Panc1 (cell line): Measurements from ENCODE around the gene TMEM164. TPM values are rescaled to one million over a fixed set of nuclear protein-coding genes. Genes with fewer than 3 reads are reported as not detected.

Experiments
- ATAC-seq: fragments of 200-7000 bp; cut with Tn5 transposase; 2 replicates; pipeline ENCODE4 v1.9.1; 2020; ENCODE audit warnings: mild to moderate bottlenecking, moderate library complexity
- BruUV-seq: library from RNA; stranded (reverse); fragments of 400-500 nt; replicated peaks from 2 replicates; lab custom pipeline; 2021; lab: Mats Ljungman, UMichigan
- CTCF ChIA-PET: fragments of 300-600 bp; sonication (Branson Sonifier 250); formaldehyde crosslinking; loops from one replicate; lab custom pipeline; 2022; ENCODE audit warnings: antibody characterized with exemption; lab: Charles Lee
- POLR2A ChIA-PET: fragments of 300-600 bp; sonication (Branson Sonifier 250); formaldehyde crosslinking; loops from one replicate; lab custom pipeline; 2022; ENCODE audit warnings: antibody characterized with exemption; lab: Charles Lee
- DNase-seq: peaks from one replicate; pipeline ENCODE4 v3.0.0-alpha.2; 2010; ENCODE audit warnings: low read depth, low spot score
- H3K27ac ChIP-seq: 2 replicates; pipeline ENCODE4 v1.5.1; 2011; ENCODE audit warnings: mild to moderate bottlenecking, low read length, inconsistent platforms
- H3K27me3 ChIP-seq: fragments of 200-500 bp; sonication (Bioruptor generic); 2 replicates; pipeline ENCODE4 v1.6.0; 2014; ENCODE audit warnings: low read length, inconsistent platforms; ENCODE audit not compliant: control insufficient read depth, insufficient read depth
- H3K36me3 ChIP-seq: fragments of 200-500 bp; sonication (Bioruptor generic); 2 replicates; pipeline ENCODE4 v1.5.1; 2014; ENCODE audit warnings: inconsistent platforms, mild to moderate bottlenecking, low read length, moderate library complexity; ENCODE audit not compliant: control insufficient read depth, insufficient read depth
- H3K4me1 ChIP-seq: 2 replicates; pipeline ENCODE4 v1.5.1; 2011; ENCODE audit warnings: inconsistent platforms, mild to moderate bottlenecking, low read length, moderate library complexity; ENCODE audit not compliant: control insufficient read depth, insufficient read depth
- H3K4me3 ChIP-seq, 2 experiments: 2 replicates each; pipeline ENCODE4 v1.5.1; 2011 to 2012; ENCODE audit warnings: low read depth in 2 of 2, low read length in 2 of 2, mild to moderate bottlenecking in 2 of 2, inconsistent platforms in 1 of 2, moderate library complexity in 1 of 2
- H3K9me3 ChIP-seq: fragments of 200-500 bp; sonication (Bioruptor generic); 2 replicates; pipeline ENCODE4 v1.5.1; 2014; ENCODE audit warnings: low read depth, mild to moderate bottlenecking, inconsistent platforms, low read length, moderate library complexity; ENCODE audit not compliant: control insufficient read depth, insufficient read depth
- CTCF ChIP-seq: fragments of 450-650 bp; IDR thresholded peaks from 2 replicates; pipeline ENCODE4 v1.5.1; 2017; ENCODE audit warnings: mild to moderate bottlenecking
- POLR2AphosphoS5 ChIP-seq: IDR thresholded peaks from 2 replicates; pipeline ENCODE4 v1.6.1; 2012; ENCODE audit warnings: mild to moderate bottlenecking, low read depth, low read length, moderate library complexity
- REST ChIP-seq, 2 experiments: IDR thresholded peaks; 2 replicates each; pipeline ENCODE4 v1.6.1; 2011 to 2012; ENCODE audit warnings: low read depth in 2 of 2, control low read depth in 1 of 2, low read length in 1 of 2, mild to moderate bottlenecking in 1 of 2, moderate library complexity in 1 of 2; ENCODE audit not compliant: insufficient read depth in 1 of 2
- SIN3A ChIP-seq: IDR thresholded peaks from 2 replicates; pipeline ENCODE4 v1.6.1; 2012; ENCODE audit warnings: low read depth, mild to moderate bottlenecking, low read length, moderate library complexity, borderline replicate concordance; ENCODE audit not compliant: insufficient read depth
- TCF7L2 ChIP-seq: IDR thresholded peaks from 2 replicates; pipeline ENCODE4 v1.6.1; 2011; ENCODE audit warnings: mild to moderate bottlenecking, low read depth, low read length, inconsistent platforms
- in situ Hi-C: cut with HindIII; loops from 2 replicates; pipeline ENCODE4 v1.10.0; 2016; ENCODE audit warnings: low sequenced_read_pairs, low pct_unique_long_range_greater_than_20kb
- intact Hi-C: fragments of 100-400 bp; cut with micrococcal nuclease; formaldehyde crosslinking; loops from one replicate; pipeline ENCODE4 v1.10.0; 2022; ENCODE audit not compliant: unreplicated experiment
- total RNA-seq: library from RNA; stranded (reverse); gene quantifications from one replicate; pipeline ENCODE4 v1.2.1, GENCODE V29; 2021; ENCODE audit not compliant: unreplicated experiment

TMEM164 gene
- total RNA-seq, 1 experiment from 2014 or later, result 32.8 TPM

GRCh38 chrX:110194977-110195376 is 192.1 kb downstream of the TMEM164 start:
- in situ Hi-C loops (no loop called here), intact Hi-C loops (no loop called here)
- Histone ChIP-seq H3K4me1 (no peaks in the 10 kb centered on the region), H3K36me3 (no peaks in the 10 kb centered on the region), H3K27me3 (no peaks in the 10 kb centered on the region), H3K27ac (no peak overlapping the region), H3K4me3 (no peak overlapping the region), H3K9me3 (no peaks in the 10 kb centered on the region)
- ChIA-PET POLR2A (no interaction called here), CTCF (interaction anchor here (0.6 kb wide), 1 partner anchor 342 kb away, joined by 3 read pairs; no protein-coding TSS in a partner anchor)
- DNase-seq (no peak), ATAC-seq (no peak)
- TF ChIP-seq TCF7L2 (no peak), CTCF (no peak), SIN3A (no peak), POLR2AphosphoS5 (no peak), REST (IDR thresholded peaks at IDR 0.05; ENCODE audit: insufficient read depth in 1 of 2, low read depth in 2 of 2, low read length in 1 of 2) (no peak)
- BruUV-seq, result no TSS peak

GRCh38 chrX:110201799-110202198 is 198.9 kb downstream of the TMEM164 start:
- Histone ChIP-seq H3K27ac (no peak overlapping the region), H3K27me3 (no peaks in the 10 kb centered on the region), H3K4me3 (no peak overlapping the region), H3K36me3 (no peaks in the 10 kb centered on the region), H3K9me3 (no peaks in the 10 kb centered on the region), H3K4me1 (no peaks in the 10 kb centered on the region)
- POLR2A ChIA-PET, result no interaction called here
- intact Hi-C loops, result no loop called here
- no TSS peak for BruUV-seq
- DNase-seq, result no peak
- CTCF ChIA-PET, result no interaction called here
- ATAC-seq, result no peak
- TF ChIP-seq SIN3A (no peak), POLR2AphosphoS5 (no peak), REST (IDR thresholded peaks at IDR 0.05; ENCODE audit: insufficient read depth in 1 of 2, low read depth in 2 of 2, low read length in 1 of 2) (no peak), TCF7L2 (no peak), CTCF (no peak)
- in situ Hi-C loops, result no loop called here
